Stimulated activated CD4-positive, alpha-beta T cell treated with anti-CD3 and anti-CD28 coated beads, Interleukin-15, amount 100 ng/mL, for 24 hours (primary cell): ENCODE data around the gene RPP25L.

Experiments
- DNase-seq: peaks from one replicate; pipeline ENCODE4 v3.0.0-alpha.2; 2020

Gene RPP25L

GRCh38 chr9:34610434-34611206, 1.3 kb downstream of the RPP25L start:
- no peak for DNase-seq

GRCh38 chr9:34607331-34607730, 4.6 kb downstream of the RPP25L start:
- no peak for DNase-seq

- no peak for DNase-seq
These were observed 5.0 kb downstream of the RPP25L start for GRCh38 chr9:34606905-34607304.

- no peak for DNase-seq
These were observed 5.7 kb downstream of the RPP25L start for GRCh38 chr9:34606190-34606589.

GRCh38 chr9:34603610-34604231, 8.2 kb downstream of the RPP25L start:
- DNase-seq = peak; percentile 85

- no peak for DNase-seq
These were observed 9.8 kb downstream of the RPP25L start for GRCh38 chr9:34601937-34602573.

GRCh38 chr9:34600908-34601307, 11.0 kb downstream of the RPP25L start:
- DNase-seq = no peak

GRCh38 chr9:34599546-34599945, 12.4 kb downstream of the RPP25L start:
- no peak for DNase-seq

GRCh38 chr9:34594177-34594576, 17.7 kb downstream of the RPP25L start:
- no peak for DNase-seq

GRCh38 chr9:34592895-34593601, 18.8 kb downstream of the RPP25L start:
- DNase-seq = no peak

GRCh38 chr9:34591917-34592866, 19.7 kb downstream of the RPP25L start:
- no peak for DNase-seq

- peak; percentile 87 for DNase-seq
These were observed 20.5 kb downstream of the RPP25L start for GRCh38 chr9:34591248-34591916.

GRCh38 chr9:34590381-34591247, 21.3 kb downstream of the RPP25L start:
- DNase-seq = peak; percentile 30

- peak; percentile 37 for DNase-seq
These were observed 22.1 kb downstream of the RPP25L start, which contains the start of gene CNTFR for GRCh38 chr9:34589636-34590380. CNTFR (minus strand) TSS chr9:34589724; CDS start chr9:34568981, 20,743 bp downstream.

GRCh38 chr9:34588671-34589635, 22.9 kb downstream of the RPP25L start:
- no peak for DNase-seq

GRCh38 chr9:34587271-34587670, 24.6 kb downstream of the RPP25L start:
- DNase-seq = no peak

GRCh38 chr9:34585946-34586669, 25.8 kb downstream of the RPP25L start:
- DNase-seq = no peak

- no peak for DNase-seq
These were observed 26.9 kb downstream of the RPP25L start for GRCh38 chr9:34584970-34585369.
